NT2/D1 (cell line): ENCODE measurements around the gene CXCL8.

Experiments
- SUZ12 ChIP-seq: IDR thresholded peaks from 2 replicates; pipeline ENCODE4 v1.6.1; 2011; ENCODE audit not compliant: insufficient read length, insufficient read depth; ENCODE audit errors: extremely low read depth
- YY1 ChIP-seq: IDR thresholded peaks from 2 replicates; pipeline ENCODE4 v1.6.1; 2011; ENCODE audit not compliant: insufficient read length, insufficient read depth
- ZNF274 ChIP-seq: IDR thresholded peaks from 2 replicates; pipeline ENCODE4 v1.6.1; 2011; ENCODE audit warnings: mild to moderate bottlenecking, low read depth, low read length

GRCh38 chr4:73780834-73781233, 40.5 kb downstream of the CXCL8 start:
- TF ChIP-seq YY1 (no peak), ZNF274 (no peak), SUZ12 (no peak)
